Endothelial cell of umbilical vein (primary cell): ENCODE data around the gene SNX24. TPM values are rescaled to one million over a fixed set of nuclear protein-coding genes. Genes with fewer than 3 reads are reported as not detected.

Experiments
- BruUV-seq: library from RNA; stranded (reverse); fragments of 400-500 nt; replicated peaks from 2 replicates; lab custom pipeline; 2021; lab: Mats Ljungman, UMichigan
- CTCF ChIA-PET: fragments of 300-600, 350-600 bp; sonication (Branson Sonifier 250); formaldehyde crosslinking; loops from one replicate; lab custom pipeline; 2021; ENCODE audit warnings: antibody characterized with exemption, inconsistent platforms; lab: Charles Lee
- POLR2A ChIA-PET: fragments of 300-600, 350-600 bp; sonication (Branson Sonifier 250); formaldehyde crosslinking; loops from one replicate; lab custom pipeline; 2021; ENCODE audit warnings: antibody characterized with exemption, inconsistent platforms; lab: Charles Lee
- DNase-seq: peaks from one replicate; pipeline ENCODE4 v3.0.0-alpha.2; 2011; ENCODE audit warnings: low read depth, low spot score
- FAIRE-seq: peaks from 2 replicates; lab custom pipeline; 2011; peaks lifted over from hg19 to GRCh38; lab: Jason Lieb, UNC
- H2AFZ ChIP-seq: 2 replicates; pipeline ENCODE4 v1.6.0; 2012; ENCODE audit warnings: low read depth, low read length, control low read depth, inconsistent platforms
- H3K27ac ChIP-seq: 2 replicates; pipeline ENCODE4 v1.5.1; 2011; ENCODE audit warnings: low read depth, mild to moderate bottlenecking, control low read depth, low read length, moderate library complexity; ENCODE audit not compliant: insufficient read depth
- H3K27me3 ChIP-seq, 2 experiments: 2 replicates each; pipeline versions ENCODE4 v1.6.0 to v1.6.1; 2011; ENCODE audit warnings: low read length in 2 of 2, mixed read lengths in 1 of 2; ENCODE audit not compliant: control insufficient read depth in 2 of 2, insufficient read depth in 2 of 2
- H3K36me3 ChIP-seq, 2 experiments: 2 replicates in 1 of 2; 3 replicates in 1 of 2; pipeline ENCODE4 v1.5.1; 2011; ENCODE audit warnings: low read length in 2 of 2, mild to moderate bottlenecking in 1 of 2, moderate library complexity in 1 of 2; ENCODE audit not compliant: control insufficient read depth in 2 of 2, insufficient read depth in 2 of 2; ENCODE audit errors: extremely low read depth in 1 of 2
- H3K4me1 ChIP-seq: 3 replicates; pipeline ENCODE4 v1.5.1; 2011; ENCODE audit warnings: mild to moderate bottlenecking, low read length; ENCODE audit not compliant: control insufficient read depth, insufficient read depth; ENCODE audit errors: extremely low read depth
- H3K4me2 ChIP-seq: 2 replicates; pipeline ENCODE4 v1.6.1; 2011; ENCODE audit warnings: low read length, control low read depth, mixed read lengths; ENCODE audit not compliant: insufficient read depth
- H3K4me3 ChIP-seq, 3 experiments: fragments of 200-600 bp in 1 of 3; sonication (generic), shearing (Covaris generic) in 1 of 3; replicated peaks in 1 of 3; 2 replicates each; pipeline ENCODE4 v1.5.1; 2011 to 2016; ENCODE audit warnings: control low read depth in 3 of 3, low read length in 3 of 3, mild to moderate bottlenecking in 2 of 3, inconsistent platforms in 1 of 3, low read depth in 1 of 3, moderate library complexity in 1 of 3; ENCODE audit not compliant: insufficient read depth in 1 of 3
- H3K79me2 ChIP-seq: 2 replicates; pipeline ENCODE4 v1.6.0; 2012; ENCODE audit warnings: low read length, inconsistent platforms; ENCODE audit not compliant: control insufficient read depth, insufficient read depth
- H3K9ac ChIP-seq: replicated peaks from 2 replicates; pipeline ENCODE3; 2011; ENCODE audit warnings: low read length, control low read depth; ENCODE audit not compliant: insufficient read depth; ENCODE audit errors: extremely low read depth
- H3K9me1 ChIP-seq: replicated peaks from 3 replicates; pipeline ENCODE4 v1.6.0; 2011; ENCODE audit warnings: mild to moderate bottlenecking, low read length; ENCODE audit not compliant: control insufficient read depth, insufficient read depth; ENCODE audit errors: extremely low read depth
- H3K9me3 ChIP-seq: replicated peaks from 2 replicates; pipeline ENCODE4 v1.5.1; 2012; ENCODE audit warnings: low read length, inconsistent platforms; ENCODE audit not compliant: control insufficient read depth, insufficient read depth
- H4K20me1 ChIP-seq: replicated peaks from 2 replicates; pipeline ENCODE3; 2011; ENCODE audit warnings: mild to moderate bottlenecking, low read length; ENCODE audit not compliant: control insufficient read depth, insufficient read depth; ENCODE audit errors: extremely low read depth
- EZH2 ChIP-seq: IDR thresholded peaks from 2 replicates; pipeline ENCODE4 v1.6.1; 2012; ENCODE audit warnings: borderline replicate concordance, low read depth, mild to moderate bottlenecking, moderate library complexity, low read length, inconsistent platforms; ENCODE audit not compliant: severe bottlenecking
- FOS ChIP-seq: IDR thresholded peaks from 2 replicates; pipeline ENCODE4 v1.6.1; 2011; ENCODE audit warnings: mild to moderate bottlenecking, low read length, moderate library complexity, borderline replicate concordance; ENCODE audit not compliant: insufficient read depth
- GATA2 ChIP-seq: IDR thresholded peaks from 2 replicates; pipeline ENCODE4 v1.7.0; 2011; ENCODE audit warnings: low read depth, mild to moderate bottlenecking, moderate library complexity, mixed read lengths, low read length; ENCODE audit not compliant: insufficient read length, insufficient read depth
- JUN ChIP-seq: IDR thresholded peaks from 2 replicates; pipeline ENCODE4 v1.6.1; 2011; ENCODE audit warnings: borderline replicate concordance, low read depth; ENCODE audit not compliant: insufficient read length, insufficient read depth
- MAX ChIP-seq: IDR thresholded peaks from 2 replicates; pipeline ENCODE4 v1.6.1; 2011; ENCODE audit not compliant: insufficient read depth, insufficient read length
- MYC ChIP-seq: IDR thresholded peaks from one replicate; pipeline ENCODE4 v1.6.1; 2011; ENCODE audit warnings: mild to moderate bottlenecking, low read depth, low read length
- POLR2A ChIP-seq: IDR thresholded peaks from 2 replicates; pipeline ENCODE4 v1.6.1; 2012; ENCODE audit warnings: low read depth, mild to moderate bottlenecking, control low read depth, low read length
- POLR2AphosphoS5 ChIP-seq: IDR thresholded peaks from 2 replicates; pipeline ENCODE4 v1.6.1; 2012; ENCODE audit warnings: low read depth, mild to moderate bottlenecking, control low read depth, low read length, moderate library complexity; ENCODE audit not compliant: insufficient read depth
- dilution Hi-C: fragments of 300-500 bp; cut with MboI; formaldehyde crosslinking; loops from one replicate; pipeline ENCODE4 v1.15.0; 2019; ENCODE audit warnings: low sequenced_read_pairs; ENCODE audit not compliant: extremely low pct_ligation_motif_present
- intact Hi-C: fragments of 100-400 bp; cut with micrococcal nuclease; formaldehyde crosslinking; loops from one replicate; pipeline ENCODE4 v1.10.0; 2022
- polyA plus RNA-seq, 4 experiments: library from polyadenylated mRNA; depleted of rRNA in 3 of 4; stranded (reverse) in 3 of 4; unstranded in 1 of 4; fragments of >200 nt; gene quantifications; 2 replicates each; pipeline versions ENCODE4 v1.2.1 to v1.2.3, GENCODE V29; 2011 to 2012; ENCODE audit warnings: missing spikeins in 1 of 4
- total RNA-seq: library from RNA; stranded (reverse); gene quantifications from 2 replicates; pipeline ENCODE4 v1.2.3, GENCODE V29; 2021
- TF ChIP-seq, protein P1 (sequence below), 2 donors: IDR thresholded peaks; 1 replicate in 1 of 2; 2 replicates in 1 of 2; pipeline ENCODE4 v1.5.1; 2011; ENCODE audit warnings: low read length in 2 of 2, mild to moderate bottlenecking in 2 of 2, moderate library complexity in 2 of 2, control low read depth in 1 of 2, inconsistent platforms in 1 of 2, low read depth in 1 of 2; ENCODE audit not compliant: insufficient read depth in 1 of 2; ENCODE audit errors: extremely low read depth in 1 of 2

Gene SNX24
- total and polyA plus RNA-seq, 2 donors (not counting 3 experiments of a cell fraction or from before 2014, with no cell fraction given) = 2.9 to 14.9 TPM

DNA sequence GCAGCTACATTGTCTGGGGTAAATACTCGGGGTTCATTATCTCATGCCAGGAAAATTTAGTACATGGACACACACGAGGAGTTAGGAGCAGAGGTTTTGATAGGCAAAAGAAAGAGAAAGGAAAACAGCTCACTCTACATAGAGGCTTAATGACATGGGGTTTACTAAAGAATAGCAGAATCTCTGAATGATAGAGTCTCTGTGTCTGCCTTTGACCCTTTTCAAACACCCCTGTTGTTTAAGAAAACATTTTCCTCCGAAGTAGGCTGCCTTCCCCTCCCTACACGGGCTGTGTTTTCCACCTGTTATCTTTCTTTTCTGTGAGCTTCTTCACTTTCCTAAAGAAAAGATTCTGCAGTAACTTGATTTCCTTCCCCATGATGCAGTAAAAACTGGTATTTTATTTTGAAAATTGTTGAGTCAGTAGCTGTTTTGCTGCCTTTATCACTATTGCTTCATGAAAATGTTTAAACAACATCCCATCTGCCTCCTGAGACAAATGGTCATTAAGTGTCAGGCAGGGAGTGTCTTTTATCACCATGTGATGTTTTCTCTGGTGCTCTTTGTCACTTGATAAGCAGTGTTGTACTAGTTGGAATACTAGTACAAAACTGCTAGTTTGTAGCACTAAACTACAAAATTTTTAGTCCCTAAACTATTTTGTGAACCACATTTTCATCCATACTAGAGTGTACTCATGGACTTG, 114.5 kb downstream of the SNX24 start:
- no peak for FAIRE-seq
- Histone ChIP-seq H3K9me3 (no peaks in the 10 kb centered on the region), H3K4me3 (no peak overlapping the region), H2AFZ (no peak overlapping the region), H3K4me1 (no peaks in the 10 kb centered on the region), H3K27ac (no peak overlapping the region), H3K36me3 (no peaks in the 10 kb centered on the region), H3K4me2 (no peak overlapping the region), H3K27me3 (no peaks in the 10 kb centered on the region), H3K9ac (no peak overlapping the region), H4K20me1 (no peaks in the 10 kb centered on the region), H3K79me2 (no peaks in the 10 kb centered on the region), H3K9me1 (no peaks in the 10 kb centered on the region)
- intact Hi-C loops (no loop called here), dilution Hi-C loops (no loop called here)
- TF ChIP-seq MYC (no peak), FOS (no peak), JUN (no peak), GATA2 (no peak), POLR2A (no peak), EZH2 (no peak), POLR2AphosphoS5 (no peak), MAX (no peak)
- TF ChIP-seq, protein P1, sequence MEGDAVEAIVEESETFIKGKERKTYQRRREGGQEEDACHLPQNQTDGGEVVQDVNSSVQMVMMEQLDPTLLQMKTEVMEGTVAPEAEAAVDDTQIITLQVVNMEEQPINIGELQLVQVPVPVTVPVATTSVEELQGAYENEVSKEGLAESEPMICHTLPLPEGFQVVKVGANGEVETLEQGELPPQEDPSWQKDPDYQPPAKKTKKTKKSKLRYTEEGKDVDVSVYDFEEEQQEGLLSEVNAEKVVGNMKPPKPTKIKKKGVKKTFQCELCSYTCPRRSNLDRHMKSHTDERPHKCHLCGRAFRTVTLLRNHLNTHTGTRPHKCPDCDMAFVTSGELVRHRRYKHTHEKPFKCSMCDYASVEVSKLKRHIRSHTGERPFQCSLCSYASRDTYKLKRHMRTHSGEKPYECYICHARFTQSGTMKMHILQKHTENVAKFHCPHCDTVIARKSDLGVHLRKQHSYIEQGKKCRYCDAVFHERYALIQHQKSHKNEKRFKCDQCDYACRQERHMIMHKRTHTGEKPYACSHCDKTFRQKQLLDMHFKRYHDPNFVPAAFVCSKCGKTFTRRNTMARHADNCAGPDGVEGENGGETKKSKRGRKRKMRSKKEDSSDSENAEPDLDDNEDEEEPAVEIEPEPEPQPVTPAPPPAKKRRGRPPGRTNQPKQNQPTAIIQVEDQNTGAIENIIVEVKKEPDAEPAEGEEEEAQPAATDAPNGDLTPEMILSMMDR (IDR thresholded peaks at IDR 0.05; ENCODE audit: extremely low read depth in 1 of 2, insufficient read depth in 1 of 2, low read depth in 1 of 2, low read length in 2 of 2) = no peak
- POLR2A ChIA-PET = interaction anchor here (0.6 kb wide), 1 partner anchor 45 kb away, joined by 4 read pairs; no protein-coding TSS in a partner anchor
- CTCF ChIA-PET = no interaction called here
- no TSS peak for BruUV-seq
- DNase-seq = no peak
